NCI-H748 treated with DMSO at 0.1 percent for 48 hours (cell line): Measurements from ENCODE around the gene SLC8A2.

Experiments
- DNase-seq: peaks from one replicate; lab custom pipeline; 2025; lab: John Stamatoyannopoulos, UW

SLC8A2 gene

DNA sequence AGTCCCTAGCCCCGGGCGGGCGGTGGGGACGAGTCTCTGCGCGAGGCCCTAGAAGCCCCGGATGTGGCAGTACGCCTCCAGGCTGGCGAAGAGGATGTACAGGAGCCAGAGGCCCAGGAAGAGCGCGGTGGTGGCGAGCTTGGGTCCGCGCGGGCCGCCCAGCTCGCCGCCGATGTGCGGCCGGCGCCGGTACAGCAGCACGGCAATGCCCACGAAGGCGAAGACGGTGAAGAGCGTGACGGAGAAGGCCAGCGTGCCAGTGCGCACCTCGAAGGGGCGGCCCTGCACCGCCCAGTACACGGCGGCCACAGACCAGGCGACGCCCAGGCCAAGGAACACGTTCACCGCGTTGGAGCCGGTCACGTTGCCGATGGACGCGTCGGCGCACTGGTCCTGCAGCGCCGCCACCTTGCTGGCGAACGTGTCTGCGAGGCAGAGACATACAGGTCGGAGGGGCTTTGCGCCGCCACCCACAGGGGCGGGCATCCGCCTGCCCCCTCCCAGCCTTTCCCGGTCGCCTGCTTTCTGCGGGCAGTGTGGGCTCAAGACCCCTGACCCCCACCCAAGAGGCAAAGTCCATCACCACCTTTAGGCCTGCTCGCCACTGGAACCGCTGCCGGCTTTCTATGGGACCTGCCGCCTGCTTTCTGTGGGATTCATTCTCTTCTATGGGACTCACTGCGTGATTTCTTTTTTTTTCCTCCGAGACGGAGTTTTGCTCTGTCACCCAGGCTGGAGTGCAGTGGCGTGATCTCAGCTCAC lies 41.5 kb downstream of the SLC8A2 start:
- no peak for DNase-seq

GRCh38 chr19:47429140-47429793 lies 42.4 kb downstream of the SLC8A2 start:
- no peak for DNase-seq

GRCh38 chr19:47428177-47428894 lies 43.4 kb downstream of the SLC8A2 start:
- peak; percentile 99 for DNase-seq

GRCh38 chr19:47427241-47428176 lies 44.2 kb downstream of the SLC8A2 start:
- peak; percentile 89 for DNase-seq

- DNase-seq, result no peak
Measured at GRCh38 chr19:47423203-47423882, 48.4 kb downstream of the SLC8A2 start.

DNA sequence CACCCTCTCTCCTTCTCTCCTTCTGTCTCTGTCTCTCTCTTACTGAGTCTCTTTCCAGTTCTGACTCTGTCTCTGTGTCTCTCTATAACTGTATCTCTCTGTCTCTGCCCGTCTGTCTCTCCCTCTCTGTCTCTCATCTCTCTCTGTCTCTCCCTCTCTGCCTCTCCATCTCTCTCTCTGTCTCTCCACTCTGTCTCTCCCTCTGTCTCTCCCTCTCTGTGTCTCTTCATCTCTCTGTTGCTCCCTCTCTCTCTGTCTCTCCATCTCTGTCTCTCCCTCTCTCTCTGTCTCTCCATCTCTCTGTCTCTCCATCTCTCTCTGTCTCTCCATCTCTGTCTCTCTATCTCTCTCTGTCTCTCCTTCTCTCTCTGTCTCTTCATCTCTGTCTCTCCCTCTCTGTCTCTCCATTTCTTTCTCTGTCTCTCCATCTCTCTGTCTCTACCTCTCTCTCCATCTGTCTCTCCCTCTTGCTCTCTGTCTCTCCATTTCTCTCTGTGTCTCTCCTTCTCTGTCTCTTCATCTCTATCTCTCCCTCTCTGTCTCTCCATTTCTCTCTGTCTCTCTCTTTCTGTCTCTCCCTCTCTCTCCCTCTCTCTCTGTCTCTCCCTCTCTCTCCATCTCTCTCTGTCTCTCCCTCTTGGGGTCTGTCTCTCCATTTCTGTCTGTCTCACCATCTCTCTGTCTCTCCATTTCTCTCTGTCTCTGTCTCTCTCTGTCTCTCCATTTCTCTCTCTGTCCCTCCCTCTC lies 49.1 kb downstream of the SLC8A2 start:
- no peak for DNase-seq

DNA sequence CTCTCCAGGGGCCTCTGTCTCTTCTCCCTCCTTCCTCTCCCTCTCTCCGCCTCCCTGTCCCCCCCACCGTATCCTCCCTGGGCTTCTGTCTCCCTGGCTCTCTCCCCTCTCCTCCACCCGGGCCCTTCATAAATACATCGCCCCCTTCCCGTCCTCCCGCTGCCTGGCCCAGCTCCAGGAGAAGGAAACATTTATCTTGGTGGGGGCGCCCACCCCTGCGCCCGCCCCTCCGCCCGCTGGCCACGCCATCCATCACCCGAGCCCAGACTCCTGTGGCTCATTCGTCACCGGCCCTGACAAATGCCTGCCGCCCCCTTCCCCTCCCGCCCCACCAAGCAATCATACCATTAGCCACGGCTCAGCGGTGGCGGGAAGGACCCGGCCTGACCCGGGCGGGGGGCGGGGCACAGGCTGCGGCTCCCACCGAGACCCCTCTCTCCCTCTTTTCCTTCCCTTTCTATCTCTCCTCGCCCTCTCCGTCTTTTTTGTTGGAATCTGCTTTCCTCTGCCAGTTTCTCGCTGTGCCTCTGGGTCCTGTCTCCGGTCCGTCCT lies 49.8 kb downstream of the SLC8A2 start:
- no peak for DNase-seq

- DNase-seq, result no peak
Measured at GRCh38 chr19:47421244-47421786, 50.4 kb downstream of the SLC8A2 start.

GRCh38 chr19:47419789-47420188 lies 51.9 kb downstream of the SLC8A2 start:
- no peak for DNase-seq

- no peak for DNase-seq
Measured at GRCh38 chr19:47419030-47419783, 52.5 kb downstream of the SLC8A2 start, which contains the start of gene MEIS3. MEIS3 (minus strand) TSS chr19:47419527; CDS start chr19:47419081, 446 bp downstream.

GRCh38 chr19:47418692-47419029 lies 53.0 kb downstream of the SLC8A2 start:
- DNase-seq, result no peak

DNA sequence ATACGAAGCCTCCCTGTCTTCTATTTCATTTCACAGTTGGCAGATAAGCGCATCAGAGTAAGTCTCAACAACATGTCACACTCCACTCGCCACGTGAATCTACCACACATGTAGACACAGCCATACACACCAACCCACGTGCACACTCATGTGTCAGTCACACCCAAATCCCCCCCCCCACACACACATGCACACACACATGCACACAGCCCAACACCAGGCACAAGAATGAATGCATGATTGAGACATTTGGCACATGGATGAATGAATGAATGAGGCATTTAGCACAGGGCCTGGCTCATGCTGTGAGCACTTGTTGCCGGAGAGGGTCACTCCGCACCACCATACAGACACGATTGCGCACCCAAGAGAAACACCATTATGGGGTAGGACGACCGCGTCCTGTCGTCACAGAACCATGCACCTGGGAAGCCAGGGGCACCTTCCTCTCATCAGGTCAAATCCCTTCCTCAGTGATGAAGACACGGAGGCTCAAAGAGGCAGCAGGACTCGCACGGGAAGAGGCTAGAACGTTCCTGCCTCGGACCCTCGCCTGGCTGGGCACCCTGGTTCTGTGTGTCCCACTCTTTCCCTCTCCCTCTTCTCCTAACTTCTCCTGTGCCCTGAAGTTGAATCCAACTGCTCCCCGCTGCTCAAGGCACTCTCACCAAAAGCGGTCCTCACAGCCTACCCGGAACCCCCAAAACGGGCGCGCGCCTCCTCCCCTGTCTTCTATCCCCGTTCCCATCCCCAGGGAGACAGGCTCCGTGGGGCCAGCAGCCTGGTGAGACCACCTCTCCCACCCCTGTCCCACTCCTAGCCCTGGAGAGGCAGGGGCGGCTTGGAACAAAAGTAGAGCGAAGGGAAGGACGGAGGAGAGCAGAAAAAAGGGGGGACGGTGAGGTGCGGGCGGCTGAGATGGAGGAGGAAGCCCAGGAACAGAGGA lies 53.7 kb downstream of the SLC8A2 start:
- DNase-seq, result no peak

DNA sequence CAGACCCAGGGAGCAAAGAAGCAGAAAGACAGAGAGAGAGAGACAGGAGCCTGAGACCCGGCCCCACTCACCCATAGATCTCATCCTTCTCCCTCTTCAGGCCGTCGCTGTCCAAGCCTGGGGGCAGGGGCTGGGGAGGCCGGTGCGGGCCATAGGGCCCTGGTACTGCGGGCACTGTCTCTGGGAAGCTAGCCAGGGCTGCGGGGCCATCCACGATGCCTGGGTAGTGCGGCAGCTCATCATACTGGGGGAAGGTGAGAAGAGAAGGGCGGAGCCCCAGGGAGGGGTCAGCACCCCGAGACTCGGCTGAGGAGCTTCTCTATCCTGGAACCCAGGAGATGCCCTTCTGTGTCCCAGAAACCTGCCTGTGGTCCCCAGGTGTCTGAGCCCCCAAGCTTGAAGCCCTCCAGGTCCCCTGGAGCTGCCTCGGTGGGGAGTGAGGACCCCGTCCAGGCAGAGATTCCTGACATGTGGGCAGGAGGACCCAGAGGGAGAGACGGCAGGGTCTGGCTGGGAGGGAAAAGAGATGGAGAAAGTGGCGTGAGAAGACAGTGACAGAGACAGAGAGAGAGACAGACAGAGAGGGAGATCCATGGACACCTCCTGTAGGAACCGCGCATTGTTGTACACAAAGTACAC lies 54.5 kb downstream of the SLC8A2 start:
- DNase-seq, result no peak

- no peak for DNase-seq
Measured at GRCh38 chr19:47416643-47416985, 55.1 kb downstream of the SLC8A2 start.

GRCh38 chr19:47415953-47416642 lies 55.6 kb downstream of the SLC8A2 start:
- no peak for DNase-seq

GRCh38 chr19:47414469-47414868 lies 57.2 kb downstream of the SLC8A2 start:
- no peak for DNase-seq

- no peak for DNase-seq
Measured at GRCh38 chr19:47413941-47414340, 57.8 kb downstream of the SLC8A2 start.
